HG02981 (cell line): ENCODE measurements around the gene LCE2B.

ENCODE experiments used
- ATAC-seq: cut with Tn5 transposase; IDR thresholded peaks from one replicate; pipeline ENCODE4 v1.9.1; 2021; ENCODE audit warnings: mild to moderate bottlenecking, moderate library complexity; ENCODE audit not compliant: unreplicated experiment

The LCE2B gene

DNA sequence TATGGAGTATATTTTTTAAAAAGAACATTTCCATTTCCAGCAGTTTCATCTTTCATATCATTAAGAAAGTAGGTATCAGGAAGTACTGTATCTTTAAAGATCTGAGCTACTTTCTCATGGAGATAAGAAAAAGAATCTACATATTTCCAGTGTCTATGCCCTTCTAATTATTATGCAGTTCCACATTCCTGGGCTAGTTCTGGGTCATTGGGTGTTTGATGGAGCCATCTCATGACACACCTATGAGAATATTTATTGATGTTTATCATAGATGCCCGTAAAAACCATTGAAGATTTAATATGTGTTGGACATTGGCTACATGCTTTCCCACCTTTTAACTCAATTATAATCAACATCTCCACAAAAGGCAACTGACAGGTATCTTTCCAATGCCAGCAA is 43.1 kb downstream of the LCE2B start:
- no peak for ATAC-seq

DNA sequence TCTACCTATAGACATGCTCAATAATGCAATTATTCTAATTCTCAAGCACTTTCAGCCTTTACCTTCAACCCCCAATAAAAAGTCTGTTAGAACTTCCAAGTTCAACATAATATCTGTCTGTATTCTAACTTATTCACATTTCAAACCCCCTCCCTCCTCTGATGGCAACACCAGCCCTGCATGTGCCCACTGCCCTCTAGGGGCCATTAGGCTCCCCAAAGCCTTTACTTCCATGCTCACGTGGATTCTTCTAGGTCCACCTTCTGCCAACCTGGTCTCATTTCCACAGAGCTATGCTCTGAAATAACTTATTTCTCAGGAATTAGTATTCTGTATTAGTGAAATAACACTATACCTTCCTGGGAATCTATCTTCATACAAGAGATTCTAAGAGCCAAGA is 49.7 kb downstream of the LCE2B start:
- ATAC-seq = no peak
